ENCODE data around the gene COPZ2. TPM values are rescaled to one million over a fixed set of nuclear protein-coding genes. Genes with fewer than 3 reads are reported as not detected.
A peak's percentile ranks its signal among the peaks of the same experiment; 100 is the strongest.
"Not testable (repeated sequence)": the region's sequence is repeated elsewhere in the genome, so short reads cannot be mapped to it uniquely, and the experiment has no call there.

Gene COPZ2
- polyA plus RNA-seq (2011; rRNA removed), result 107 and 122 TPM in 2 replicates
- polyA minus RNA-seq (2011; rRNA and poly(A)+ RNA removed), result 76.3 and 92.6 TPM in 2 replicates

GRCh38 chr17:48037036-48037837 is at the start of gene COPZ2:
COPZ2 (minus strand) TSS chr17:48037797; CDS start chr17:48037777, 20 bp downstream.
- Histone ChIP-seq H3K4me3 (ENCODE audit: low read depth, low read length) (peak within 1 kb of the TSS; percentile 70), H3K9me3 (ENCODE audit: control insufficient read depth, insufficient read depth, low read length) (no peaks in the 10 kb centered on the region), H3K27me3 (ENCODE audit: control insufficient read depth, insufficient read depth, low read length) (no peaks in the 10 kb centered on the region), H3K27ac (ENCODE audit: low read depth, low read length) (peak within 1 kb of the TSS; percentile 57)
- DNase-seq (ENCODE audit: low read depth, low spot score), result no peak
- ChIA-PET CTCF (interaction anchor here (1.7 to 3.2 kb wide), 5 partner anchors 11 to 66 kb away, joined by 6 to 28 read pairs (median 12); partner anchors contain the start of genes CDK5RAP3 and NFE2L1), POLR2A (interaction anchor here (1.8 to 2.5 kb wide), 2 partner anchors 11 kb away, joined by 9 read pairs; partner anchors contain the start of gene NFE2L1)
- peak; percentile 57 for TF ChIP-seq CTCF (IDR thresholded peaks at IDR 0.05; ENCODE audit: low read depth, low read length)

DNA sequence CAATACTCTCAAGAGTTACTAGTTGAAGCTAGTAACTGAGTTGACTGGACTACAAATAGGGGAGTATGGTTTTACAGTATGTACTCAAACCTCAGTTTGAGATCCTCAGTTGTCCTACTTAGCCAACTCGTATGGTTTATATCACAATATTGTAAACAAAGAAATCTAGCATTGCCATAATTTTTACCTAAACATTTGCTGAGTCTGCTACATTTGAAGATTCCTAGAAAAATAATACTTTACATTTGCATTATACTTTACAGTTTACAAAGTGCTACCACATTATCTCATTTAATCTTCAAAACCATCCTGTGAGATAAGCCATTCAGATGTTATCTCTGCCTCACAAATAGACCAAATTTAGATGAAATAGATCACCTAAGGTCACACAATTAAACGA is 47.3 kb upstream of the COPZ2 start:
- DNase-seq (ENCODE audit: low read depth, low spot score), result no peak
- no peak overlapping the region for H3K27ac ChIP-seq (ENCODE audit: low read depth, low read length)
- no peaks in the 10 kb centered on the region for H3K27me3 ChIP-seq (ENCODE audit: control insufficient read depth, insufficient read depth, low read length)
- no peak overlapping the region for H3K4me3 ChIP-seq (ENCODE audit: low read depth, low read length)
- TF ChIP-seq CTCF (IDR thresholded peaks at IDR 0.05; ENCODE audit: low read depth, low read length), result no peak
- no peaks in the 10 kb centered on the region for H3K9me3 ChIP-seq (ENCODE audit: control insufficient read depth, insufficient read depth, low read length)
- POLR2A ChIA-PET, result interaction anchor here (1.1 kb wide), 1 partner anchor 16 kb away, joined by 5 read pairs; the partner anchor contains the start of gene CBX1
- CTCF ChIA-PET, result no interaction called here

DNA sequence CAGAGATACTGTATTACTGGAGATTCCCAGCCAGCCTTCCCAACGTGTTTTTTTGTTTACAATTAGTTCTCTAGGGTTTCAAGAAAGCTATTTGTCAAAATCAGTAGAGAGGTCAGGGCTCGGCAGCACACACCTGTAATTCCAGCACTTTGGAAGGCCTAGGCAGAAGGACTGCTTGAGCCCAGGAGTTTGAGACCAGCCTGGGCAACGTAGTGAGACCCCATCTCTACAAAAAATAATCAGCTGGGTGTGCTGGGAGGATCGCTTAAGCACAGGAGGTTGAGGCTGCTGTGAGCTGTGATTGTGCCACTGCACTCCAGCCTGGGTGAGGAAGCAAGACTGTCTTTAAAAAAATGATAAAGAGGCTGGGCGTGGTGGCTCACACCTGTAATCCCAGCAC is 44.3 kb upstream of the COPZ2 start:
- DNase-seq (ENCODE audit: low read depth, low spot score), result no peak
- H3K27ac ChIP-seq (ENCODE audit: low read depth, low read length), result no peak overlapping the region
- H3K4me3 ChIP-seq (ENCODE audit: low read depth, low read length), result no peak overlapping the region
- POLR2A ChIA-PET, result interaction anchor here (0.6 to 1.3 kb wide), 2 partner anchors 19 to 34 kb away, joined by 3 read pairs; partner anchors contain the start of gene NFE2L1
- no peaks in the 10 kb centered on the region for H3K27me3 ChIP-seq (ENCODE audit: control insufficient read depth, insufficient read depth, low read length)
- CTCF ChIA-PET, result interaction anchor here (0.7 to 3.6 kb wide), 6 partner anchors 8 to 57 kb away, joined by 3 to 24 read pairs (median 6); no protein-coding TSS in a partner anchor
- no peak for TF ChIP-seq CTCF (IDR thresholded peaks at IDR 0.05; ENCODE audit: low read depth, low read length)
- no peaks in the 10 kb centered on the region for H3K9me3 ChIP-seq (ENCODE audit: control insufficient read depth, insufficient read depth, low read length)

- not testable (repeated sequence) for DNase-seq (ENCODE audit: low read depth, low spot score); H3K27ac ChIP-seq (ENCODE audit: low read depth, low read length); H3K27me3 ChIP-seq (ENCODE audit: control insufficient read depth, insufficient read depth, low read length); H3K4me3 ChIP-seq (ENCODE audit: low read depth, low read length); H3K9me3 ChIP-seq (ENCODE audit: control insufficient read depth, insufficient read depth, low read length)
- ChIA-PET POLR2A (interaction anchor here (0.6 to 0.7 kb wide), 2 partner anchors 11 to 28 kb away, joined by 3 to 7 read pairs; no protein-coding TSS in a partner anchor), CTCF (interaction anchor here (0.7 to 5.7 kb wide), 4 partner anchors 9 to 52 kb away, joined by 3 to 82 read pairs (median 6); no protein-coding TSS in a partner anchor)
These were observed 39.6 kb upstream of the COPZ2 start for GRCh38 chr17:48077152-48077551.

DNA sequence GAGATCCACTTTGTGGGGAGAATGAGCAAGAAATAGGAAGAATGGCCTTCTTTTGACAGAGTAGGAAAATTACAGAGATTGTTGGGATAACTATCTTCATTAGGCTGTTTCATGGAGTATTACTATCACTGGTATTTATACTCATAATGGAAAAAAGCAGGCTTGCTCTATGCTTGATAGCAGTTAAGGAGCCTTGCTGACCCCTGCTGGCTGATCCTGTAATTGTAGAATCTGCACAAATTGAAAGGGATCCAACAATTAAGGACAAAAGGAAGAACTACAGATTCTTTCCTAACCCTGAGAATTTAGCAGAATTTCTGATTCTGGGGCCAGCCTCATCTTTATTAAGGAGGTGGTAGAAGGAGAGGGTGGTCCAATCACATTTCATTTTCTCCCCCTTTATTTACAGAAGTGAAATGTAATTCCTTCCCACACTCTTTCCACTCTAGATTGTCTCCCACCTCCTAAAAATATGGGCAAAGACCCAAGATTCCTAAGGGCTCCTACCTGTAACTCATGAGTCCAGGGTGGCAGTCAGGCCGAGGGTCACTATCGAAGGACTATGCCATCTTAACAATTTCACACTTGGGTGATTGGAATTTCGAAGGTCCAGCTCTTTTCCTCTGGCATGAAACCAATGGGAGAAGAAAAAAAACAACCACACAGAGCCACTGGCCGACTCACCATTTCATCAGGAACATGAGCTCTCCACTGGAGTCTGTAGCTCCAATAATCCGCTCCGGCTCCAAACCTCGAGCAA is 36.9 kb upstream of the COPZ2 start:
- Histone ChIP-seq H3K9me3 (ENCODE audit: control insufficient read depth, insufficient read depth, low read length) (no peaks in the 10 kb centered on the region), H3K27me3 (ENCODE audit: control insufficient read depth, insufficient read depth, low read length) (no peaks in the 10 kb centered on the region), H3K4me3 (ENCODE audit: low read depth, low read length) (no peak overlapping the region), H3K27ac (ENCODE audit: low read depth, low read length) (no peak overlapping the region)
- ChIA-PET CTCF (interaction anchor here (0.7 to 5.7 kb wide), 18 partner anchors 9 to 717 kb away, joined by 3 to 82 read pairs (median 4); no protein-coding TSS in a partner anchor), POLR2A (interaction anchor here (0.8 to 2.4 kb wide), 2 partner anchors 26 to 44 kb away, joined by 3 to 14 read pairs; partner anchors contain the start of gene NFE2L1)
- no peak for DNase-seq (ENCODE audit: low read depth, low spot score)
- TF ChIP-seq CTCF (IDR thresholded peaks at IDR 0.05; ENCODE audit: low read depth, low read length), result peak; percentile 85

- H3K4me3 ChIP-seq (ENCODE audit: low read depth, low read length); H3K27me3 ChIP-seq (ENCODE audit: control insufficient read depth, insufficient read depth, low read length); DNase-seq (ENCODE audit: low read depth, low spot score); H3K27ac ChIP-seq (ENCODE audit: low read depth, low read length); H3K9me3 ChIP-seq (ENCODE audit: control insufficient read depth, insufficient read depth, low read length): not testable (repeated sequence)
- POLR2A ChIA-PET, result interaction anchor here (0.9 to 2.4 kb wide), 2 partner anchors 26 to 48 kb away, joined by 3 to 14 read pairs; partner anchors contain the start of gene NFE2L1
- CTCF ChIA-PET, result interaction anchor here (0.6 to 5.7 kb wide), 15 partner anchors 10 to 718 kb away, joined by 3 to 82 read pairs (median 6); no protein-coding TSS in a partner anchor
These were observed 36.0 kb upstream of the COPZ2 start for GRCh38 chr17:48073566-48074094.

- H3K9me3 ChIP-seq (ENCODE audit: control insufficient read depth, insufficient read depth, low read length); DNase-seq (ENCODE audit: low read depth, low spot score); H3K27ac ChIP-seq (ENCODE audit: low read depth, low read length); H3K4me3 ChIP-seq (ENCODE audit: low read depth, low read length); POLR2A ChIA-PET; H3K27me3 ChIP-seq (ENCODE audit: control insufficient read depth, insufficient read depth, low read length): not testable (repeated sequence)
- CTCF ChIA-PET, result interaction anchor here (1.2 to 5.7 kb wide), 4 partner anchors 10 to 47 kb away, joined by 3 to 82 read pairs (median 10); no protein-coding TSS in a partner anchor
These were observed 35.2 kb upstream of the COPZ2 start for GRCh38 chr17:48072811-48073210.
